IgD-negative memory B cell (primary cell): ENCODE data around the gene TMEM38A. TPM values are rescaled to one million over a fixed set of nuclear protein-coding genes. Genes with fewer than 3 reads are reported as not detected.
A peak's percentile ranks its signal among the peaks of the same experiment; 100 is the strongest.
"Not testable (repeated sequence)": the region's sequence is repeated elsewhere in the genome, so short reads cannot be mapped to it uniquely, and the experiment has no call there.

Experiments used
- H3K27ac Mint-ChIP-seq, 3 donors: one replicate each; pipeline ENCODE4 v1.8.0; 2020 to 2022; ENCODE audit warnings: mild to moderate bottlenecking in 3 of 3, mixed read lengths in 3 of 3, moderate library complexity in 1 of 3
- H3K27me3 Mint-ChIP-seq: one replicate; pipeline ENCODE4 v1.8.0; 2021; ENCODE audit warnings: mixed read lengths
- H3K36me3 Mint-ChIP-seq: one replicate; pipeline ENCODE4 v1.8.0; 2020; ENCODE audit warnings: mild to moderate bottlenecking, mixed read lengths
- H3K4me1 Mint-ChIP-seq, 3 donors: one replicate each; pipeline ENCODE4 v1.8.0; 2020 to 2022; ENCODE audit warnings: mixed read lengths in 3 of 3, mild to moderate bottlenecking in 1 of 3
- H3K4me3 Mint-ChIP-seq, 4 donors: one replicate each; pipeline ENCODE4 v1.8.0; 2020 to 2022; ENCODE audit warnings: mild to moderate bottlenecking in 4 of 4, mixed read lengths in 4 of 4, moderate library complexity in 3 of 4
- H3K9me3 Mint-ChIP-seq, 3 donors: one replicate each; pipeline ENCODE4 v1.8.0; 2020 to 2021; ENCODE audit warnings: mixed read lengths in 3 of 3, mild to moderate bottlenecking in 1 of 3
- polyA plus RNA-seq: library from polyadenylated mRNA; unstranded; fragments of 300-500 nt; fragmentation: Illumina TruSeq; gene quantifications from one replicate; pipeline ENCODE4 v1.2.3, GENCODE V29; 2021

The TMEM38A gene
- polyA plus RNA-seq, 1 donor from 2014 or later, result 11.0 TPM

GRCh38 chr19:16722591-16722990 lies 61.7 kb downstream of the TMEM38A start:
- H3K4me1 Mint-ChIP-seq, result peaks cover 13 to 28% (median 23%) of the 10 kb centered on the region in 3 donors
- peaks cover 0 to 9% (median 0%) of the 10 kb centered on the region in 3 donors for H3K9me3 Mint-ChIP-seq
- peaks cover 2% of the 10 kb centered on the region for H3K36me3 Mint-ChIP-seq
- H3K27me3 Mint-ChIP-seq, result no peaks in the 10 kb centered on the region
- peak overlapping the region in 2 of 3 donors; percentile 7 to 67 for H3K27ac Mint-ChIP-seq
- no peak overlapping the region for H3K4me3 Mint-ChIP-seq

- Mint-ChIP-seq H3K4me3 (no peak overlapping the region), H3K27ac (no peak overlapping the region), H3K9me3 (peaks cover 0 to 6% (median 0%) of the 10 kb centered on the region in 3 donors), H3K27me3 (no peaks in the 10 kb centered on the region), H3K4me1 (peaks cover 0 to 1% (median 0%) of the 10 kb centered on the region in 3 donors), H3K36me3 (no peaks in the 10 kb centered on the region)
Observed at GRCh38 chr19:16726916-16727315, 66.0 kb downstream of the TMEM38A start.

- not testable (repeated sequence) for H3K27ac Mint-ChIP-seq, H3K36me3 Mint-ChIP-seq, H3K9me3 Mint-ChIP-seq, H3K4me3 Mint-ChIP-seq, H3K27me3 Mint-ChIP-seq, H3K4me1 Mint-ChIP-seq
Observed at GRCh38 chr19:16735650-16736266, 74.8 kb downstream of the TMEM38A start.

GRCh38 chr19:16736709-16737108 lies 75.8 kb downstream of the TMEM38A start:
- Mint-ChIP-seq H3K4me3 (no peak overlapping the region), H3K4me1 (peaks cover 0 to 6% (median 3%) of the 10 kb centered on the region in 3 donors), H3K27me3 (no peaks in the 10 kb centered on the region), H3K9me3 (no peaks in the 10 kb centered on the region), H3K36me3 (peaks cover 2% of the 10 kb centered on the region), H3K27ac (no peak overlapping the region)

GRCh38 chr19:16737911-16738310 lies 77.0 kb downstream of the TMEM38A start:
- H3K27ac Mint-ChIP-seq, result peak overlapping the region in 1 of 3 donors; percentile 78
- H3K36me3 Mint-ChIP-seq, result no peaks in the 10 kb centered on the region
- H3K4me3 Mint-ChIP-seq, result no peak overlapping the region
- H3K9me3 Mint-ChIP-seq, result no peaks in the 10 kb centered on the region
- H3K4me1 Mint-ChIP-seq, result peaks cover 0 to 4% (median 3%) of the 10 kb centered on the region in 3 donors
- no peaks in the 10 kb centered on the region for H3K27me3 Mint-ChIP-seq

GRCh38 chr19:16739546-16739945 lies 78.6 kb downstream of the TMEM38A start:
- no peaks in the 10 kb centered on the region for H3K9me3 Mint-ChIP-seq
- H3K4me3 Mint-ChIP-seq, result no peak overlapping the region
- H3K27me3 Mint-ChIP-seq, result no peaks in the 10 kb centered on the region
- peaks cover 0 to 8% (median 3%) of the 10 kb centered on the region in 3 donors for H3K4me1 Mint-ChIP-seq
- H3K27ac Mint-ChIP-seq, result no peak overlapping the region
- no peaks in the 10 kb centered on the region for H3K36me3 Mint-ChIP-seq

Other genes with a start within 250 kb of the TMEM38A start
- 28.5 TPM for gene EPS15L1, start 189.2 kb upstream of the TMEM38A start, polyA plus RNA-seq
- not detected for gene CALR3, start 165.0 kb upstream of the TMEM38A start, polyA plus RNA-seq
- gene C19orf44, start 164.7 kb upstream of the TMEM38A start, polyA plus RNA-seq, result 3.6 TPM
- gene CHERP, start 118.7 kb upstream of the TMEM38A start, polyA plus RNA-seq, result 25.8 TPM
- gene SLC35E1, start 88.7 kb upstream of the TMEM38A start, polyA plus RNA-seq, result 18.9 TPM
- 5.3 TPM for gene MED26, start 32.9 kb upstream of the TMEM38A start, polyA plus RNA-seq
- 87.3 TPM for gene SMIM7, start 995 bp upstream of the TMEM38A start, polyA plus RNA-seq
- gene NWD1, start 58.7 kb downstream of the TMEM38A start, polyA plus RNA-seq, result not detected
- 11.8 TPM for gene SIN3B, start 168.3 kb downstream of the TMEM38A start, polyA plus RNA-seq
- 0.36 TPM for gene F2RL3, start 227.9 kb downstream of the TMEM38A start, polyA plus RNA-seq